Caki2 (cell line): Measurements from ENCODE around the gene CLASP1. TPM values are rescaled to one million over a fixed set of nuclear protein-coding genes. Genes with fewer than 3 reads are reported as not detected.
A peak's percentile ranks its signal among the peaks of the same experiment; 100 is the strongest.
"Not testable (repeated sequence)": the region's sequence is repeated elsewhere in the genome, so short reads cannot be mapped to it uniquely, and the experiment has no call there.

Experiments used
- DNase-seq: peaks from one replicate; pipeline ENCODE4 v3.0.0-alpha.2; 2015; ENCODE audit warnings: low read depth
- in situ Hi-C: cut with HindIII; loops from 2 replicates; pipeline ENCODE4 v1.10.0; 2016; ENCODE audit warnings: low sequenced_read_pairs, low pct_unique_long_range_greater_than_20kb, mixed read lengths
- total RNA-seq: library from RNA; depleted of rRNA; stranded (reverse); fragments of >200 nt; shearing (Covaris generic); gene quantifications from 2 replicates; pipeline ENCODE4 v1.2.3, GENCODE V29; 2014; ENCODE audit warnings: low replicate concordance; rRNA removed

The CLASP1 gene
- total RNA-seq = 9.5 and 21.0 TPM in 2 replicates

DNA sequence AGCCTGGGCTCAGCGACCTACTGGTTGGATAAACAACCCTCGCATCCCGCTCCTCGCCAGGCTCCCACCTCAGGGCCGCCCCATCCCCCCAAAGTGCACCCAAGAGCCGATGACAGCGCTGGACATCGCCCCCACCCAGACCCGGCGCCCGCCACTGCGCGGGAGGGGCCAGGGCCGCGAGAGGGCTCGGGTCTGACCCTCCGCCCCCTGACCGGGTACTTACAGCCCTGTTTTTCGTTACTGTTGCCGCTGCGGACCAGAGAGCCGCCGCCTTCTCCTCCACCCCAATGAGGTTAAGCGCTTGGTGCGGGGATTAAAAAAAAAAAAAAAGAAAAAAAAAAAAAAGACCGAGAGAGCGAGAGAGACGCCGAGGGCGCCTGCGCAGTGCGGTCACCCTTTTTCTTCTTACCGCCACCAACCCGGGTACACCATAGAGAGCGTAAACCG is at the start of gene CLASP1:
CLASP1 (minus strand) TSS at position 314 of the 447 bp plus-strand sequence. CDS start 43,567 bp downstream, outside the sequence.
- in situ Hi-C loops = no loop called here
- DNase-seq = no peak

DNA sequence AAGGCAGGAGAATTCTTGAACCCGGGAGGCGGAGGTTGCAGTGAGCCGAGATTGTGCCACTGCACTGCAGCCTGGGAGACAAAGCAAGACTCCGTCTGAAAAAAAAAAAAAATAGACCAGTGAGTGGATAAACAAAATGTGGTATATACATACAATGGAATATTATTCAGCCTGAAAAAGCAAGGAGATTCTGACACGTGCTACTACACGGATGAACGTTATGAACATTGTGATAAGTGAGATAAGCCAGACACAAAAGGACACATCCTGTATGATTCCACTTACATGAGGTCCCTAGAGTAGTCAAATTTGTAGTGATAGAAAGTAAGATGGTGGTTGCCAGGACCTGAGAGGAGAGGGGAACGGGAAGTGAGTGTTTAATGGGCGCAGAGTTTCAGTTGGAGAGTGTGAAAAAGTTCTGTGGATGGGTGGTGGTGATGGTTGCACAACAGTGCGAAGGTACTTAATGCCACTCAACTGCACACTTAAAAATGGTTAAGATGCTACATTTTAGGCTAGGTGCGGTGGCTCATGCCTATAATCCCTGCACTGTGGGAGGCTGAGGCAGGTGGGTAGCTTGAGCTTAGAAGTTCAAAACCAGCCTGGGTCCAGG is 49.2 kb upstream of the CLASP1 start:
- in situ Hi-C loops = no loop called here
- no peak for DNase-seq

DNA sequence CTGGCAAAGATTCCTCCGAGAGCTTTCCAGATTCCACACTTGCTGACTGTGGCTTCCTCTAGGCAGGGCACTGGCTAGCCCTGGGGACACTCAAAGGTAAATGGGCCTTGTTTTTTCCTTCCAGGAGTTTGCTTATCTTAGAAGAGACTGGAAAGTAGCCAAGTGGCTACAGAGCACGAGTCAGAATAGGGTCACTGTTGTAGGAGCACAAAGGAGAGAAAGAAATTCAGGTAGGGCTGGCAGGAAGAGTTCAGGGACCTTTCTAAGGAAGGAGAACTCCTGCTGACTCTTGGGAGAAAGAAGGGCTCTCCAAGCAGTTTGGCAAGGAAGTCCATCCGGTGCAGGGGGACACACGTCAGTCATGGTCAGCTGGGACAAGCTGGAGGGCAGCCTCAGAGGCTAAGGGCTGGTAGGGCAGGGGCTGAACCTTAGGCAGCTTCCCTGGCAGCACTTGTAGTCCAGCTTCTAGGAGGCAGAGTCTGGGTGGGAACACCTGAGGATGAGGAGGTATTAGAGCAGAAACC is 47.9 kb upstream of the CLASP1 start:
- peak; percentile 69 for DNase-seq
- in situ Hi-C loops = no loop called here

DNA sequence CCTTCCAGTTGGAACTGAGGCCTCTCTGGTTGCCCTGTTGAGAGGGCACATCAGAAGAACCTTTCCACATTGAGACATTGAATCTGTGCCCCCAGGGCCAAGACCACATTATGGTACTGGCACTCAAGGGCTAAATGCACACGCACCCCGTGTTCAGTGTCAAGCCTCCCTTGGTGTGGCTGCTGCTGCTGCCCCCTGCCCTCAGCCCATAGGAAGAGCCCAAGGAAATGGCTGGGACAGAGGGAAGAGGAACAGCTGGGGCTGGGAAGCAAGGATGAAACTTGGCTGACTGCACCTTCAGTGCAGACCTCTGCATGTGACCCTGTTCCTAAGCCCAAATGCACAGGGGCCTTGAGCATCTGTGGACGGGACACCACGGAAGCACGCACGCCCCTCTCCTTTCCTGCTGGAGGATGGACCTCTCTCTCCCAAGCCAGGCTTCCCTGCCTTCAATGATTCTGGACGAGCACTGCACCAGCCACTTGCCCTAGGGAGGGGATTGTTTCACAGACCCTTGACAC is 47.2 kb upstream of the CLASP1 start:
- in situ Hi-C loops = no loop called here
- DNase-seq = no peak

DNA sequence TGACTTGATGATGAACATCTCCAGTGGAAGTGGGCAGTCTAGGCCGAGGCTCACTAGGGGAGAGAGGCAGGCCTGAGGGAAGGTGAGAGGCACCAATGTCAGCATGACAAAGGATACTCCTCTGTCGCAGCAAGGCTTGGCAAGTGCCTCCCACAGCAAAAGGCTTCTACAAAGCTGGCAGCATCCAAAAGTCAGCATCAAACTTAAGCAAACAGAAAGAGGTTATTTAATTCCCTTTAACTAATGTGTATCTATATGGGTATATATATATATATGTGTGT is 45.8 kb upstream of the CLASP1 start:
- DNase-seq = no peak
- in situ Hi-C loops = no loop called here

DNA sequence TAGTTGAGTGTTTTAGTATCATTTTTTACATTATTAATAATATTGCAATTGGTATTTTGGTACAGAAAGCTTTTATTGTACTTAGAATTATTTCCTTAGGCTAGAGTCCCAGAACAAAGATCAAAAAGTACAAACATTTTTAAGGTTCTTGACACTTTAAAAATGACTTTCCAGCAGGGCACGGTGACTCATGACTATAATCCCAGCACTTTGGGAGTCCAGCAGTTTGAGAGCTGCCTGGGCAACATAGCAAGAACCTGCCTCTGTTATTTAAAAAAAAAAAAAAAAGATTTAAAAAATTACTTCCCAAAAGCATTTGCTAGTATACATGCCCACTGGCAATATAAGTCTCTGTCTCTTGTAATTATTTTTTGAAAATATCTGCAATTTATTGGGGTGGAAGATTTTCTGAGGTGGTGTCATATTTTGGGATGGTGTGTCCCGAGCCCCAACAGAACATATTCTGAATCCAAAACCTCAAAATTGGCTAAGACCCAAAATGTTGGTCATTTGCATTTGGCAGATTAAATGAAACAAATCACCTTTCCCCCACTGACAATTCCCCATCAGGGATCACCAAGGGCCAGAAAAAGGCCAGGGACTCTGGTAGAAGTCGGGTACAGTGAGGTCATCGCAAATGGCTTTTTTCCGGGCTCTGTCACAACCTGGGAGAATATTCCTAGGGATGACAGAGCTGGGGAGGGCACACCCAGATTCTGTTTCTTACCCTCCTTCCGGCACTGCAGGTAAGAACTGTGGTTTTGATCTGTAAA is 45.3 kb upstream of the CLASP1 start:
- DNase-seq = peak; percentile 35
- in situ Hi-C loops = no loop called here

DNA sequence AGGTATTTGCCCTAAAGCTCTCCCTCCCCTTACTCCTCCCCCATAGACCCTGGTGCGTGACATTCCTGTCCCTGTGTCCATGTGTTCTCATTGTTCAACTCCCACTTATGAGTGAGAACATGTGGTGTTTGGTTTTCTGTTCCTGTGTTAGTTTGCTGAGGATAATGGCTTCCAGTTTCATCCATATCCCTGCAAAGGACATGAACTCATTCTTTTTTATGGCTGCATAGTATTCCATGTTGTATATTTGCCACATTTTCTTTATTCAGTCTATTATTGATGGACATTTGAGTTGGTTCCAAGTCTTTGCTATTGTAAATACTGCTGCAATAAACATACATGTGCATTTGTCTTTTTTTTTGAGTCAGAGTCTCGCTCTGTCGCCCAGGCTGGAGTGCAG is 41.3 kb upstream of the CLASP1 start:
- in situ Hi-C loops, DNase-seq: not testable (repeated sequence)

DNA sequence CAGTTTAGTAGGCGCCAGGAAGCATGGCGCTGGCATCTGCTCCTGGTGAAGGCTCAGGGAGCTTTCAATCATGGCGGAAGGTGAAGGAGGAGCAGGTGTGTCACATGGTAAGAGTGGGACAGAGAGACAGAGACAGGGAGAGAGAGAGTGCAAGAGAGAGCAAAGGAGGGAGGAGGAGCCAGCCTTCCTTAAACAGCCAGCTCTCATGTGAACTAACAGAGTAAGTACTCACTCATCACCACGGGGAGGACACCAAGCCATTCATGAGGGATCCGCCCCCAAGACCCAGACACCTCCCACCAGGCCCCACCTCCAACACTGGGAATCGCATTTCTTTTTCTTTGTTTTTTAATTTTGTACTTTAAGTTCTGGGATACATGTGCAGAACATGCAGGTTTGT is 40.8 kb upstream of the CLASP1 start:
- no peak for DNase-seq
- in situ Hi-C loops = no loop called here

DNA sequence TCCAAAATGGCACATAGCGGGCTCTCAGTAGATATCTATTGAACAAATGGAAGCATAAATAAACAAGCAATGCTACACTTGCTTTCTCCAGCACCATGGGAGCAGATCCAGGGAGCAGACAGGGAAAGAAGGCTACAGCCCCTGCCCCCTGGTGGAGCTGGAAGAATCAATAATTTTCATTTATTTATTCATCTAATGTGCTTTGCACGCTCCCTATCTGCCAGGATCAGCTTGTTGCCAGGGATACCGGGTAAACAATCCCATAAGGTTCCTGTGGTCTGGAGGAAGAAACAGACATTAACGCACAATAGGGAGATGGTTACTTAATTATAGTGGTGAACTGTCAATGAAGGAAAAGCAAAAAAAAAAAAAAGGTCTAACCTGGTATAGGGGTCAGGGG is 40.1 kb upstream of the CLASP1 start:
- in situ Hi-C loops = no loop called here
- peak; percentile 46 for DNase-seq

DNA sequence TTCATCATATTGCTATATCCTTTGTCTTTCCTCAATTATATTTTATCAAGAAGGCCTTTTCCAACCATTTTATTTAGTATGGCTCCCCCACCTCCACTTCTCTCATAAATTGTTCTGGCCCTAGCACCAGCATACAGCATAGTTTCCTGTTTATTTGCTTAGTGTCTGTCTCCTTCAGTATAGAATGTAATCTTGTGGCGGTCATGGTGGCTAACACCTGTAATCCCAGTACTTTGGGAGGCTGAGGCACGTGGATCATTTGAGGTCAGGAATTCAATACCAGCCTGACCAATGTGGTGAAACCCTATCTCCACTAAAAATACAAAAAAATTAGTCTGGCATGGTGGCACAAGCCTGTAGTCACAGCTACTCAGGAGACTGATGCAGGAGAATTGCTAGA is 39.6 kb upstream of the CLASP1 start:
- DNase-seq = no peak
- in situ Hi-C loops = no loop called here

DNA sequence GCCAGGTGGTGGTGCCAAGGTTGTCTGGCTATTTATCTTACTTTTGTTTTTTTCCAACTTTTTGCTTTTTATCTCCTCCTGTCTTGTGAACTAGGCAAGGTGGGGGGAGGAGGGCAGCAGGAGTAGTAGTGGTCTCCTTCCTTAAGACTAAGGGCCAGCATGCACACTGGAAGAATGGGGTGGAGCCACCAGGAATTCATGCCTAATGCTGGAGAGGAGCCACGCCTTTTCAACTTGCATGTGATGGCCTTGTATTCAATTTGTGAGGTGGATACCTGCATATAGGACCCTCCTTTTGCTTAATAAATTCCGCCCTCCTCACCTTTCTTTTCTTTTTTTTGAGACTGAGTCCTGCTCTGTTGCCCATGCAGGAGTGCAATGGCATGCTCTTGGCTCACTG is 37.6 kb upstream of the CLASP1 start:
- no peak for DNase-seq
- in situ Hi-C loops = no loop called here

DNA sequence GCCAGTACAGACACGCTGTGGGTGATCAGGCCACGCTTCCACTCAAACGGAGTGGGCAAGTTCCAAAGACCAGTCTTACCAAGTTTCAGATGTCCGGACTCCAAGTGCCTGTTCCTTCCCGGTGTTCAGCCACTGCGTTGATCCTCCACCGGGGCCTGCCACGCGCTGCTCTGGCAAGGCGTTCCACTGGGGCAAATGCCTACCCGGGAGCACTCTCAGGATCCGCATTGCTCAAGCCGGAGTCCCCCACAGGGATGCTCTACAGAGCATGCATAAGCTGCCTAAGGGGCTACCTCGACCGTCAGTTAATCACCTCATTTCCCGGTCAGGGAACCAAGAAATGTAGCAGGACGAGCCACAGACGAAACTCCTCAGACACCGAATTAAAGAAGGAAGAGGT is 37.0 kb upstream of the CLASP1 start:
- in situ Hi-C loops = no loop called here
- no peak for DNase-seq

DNA sequence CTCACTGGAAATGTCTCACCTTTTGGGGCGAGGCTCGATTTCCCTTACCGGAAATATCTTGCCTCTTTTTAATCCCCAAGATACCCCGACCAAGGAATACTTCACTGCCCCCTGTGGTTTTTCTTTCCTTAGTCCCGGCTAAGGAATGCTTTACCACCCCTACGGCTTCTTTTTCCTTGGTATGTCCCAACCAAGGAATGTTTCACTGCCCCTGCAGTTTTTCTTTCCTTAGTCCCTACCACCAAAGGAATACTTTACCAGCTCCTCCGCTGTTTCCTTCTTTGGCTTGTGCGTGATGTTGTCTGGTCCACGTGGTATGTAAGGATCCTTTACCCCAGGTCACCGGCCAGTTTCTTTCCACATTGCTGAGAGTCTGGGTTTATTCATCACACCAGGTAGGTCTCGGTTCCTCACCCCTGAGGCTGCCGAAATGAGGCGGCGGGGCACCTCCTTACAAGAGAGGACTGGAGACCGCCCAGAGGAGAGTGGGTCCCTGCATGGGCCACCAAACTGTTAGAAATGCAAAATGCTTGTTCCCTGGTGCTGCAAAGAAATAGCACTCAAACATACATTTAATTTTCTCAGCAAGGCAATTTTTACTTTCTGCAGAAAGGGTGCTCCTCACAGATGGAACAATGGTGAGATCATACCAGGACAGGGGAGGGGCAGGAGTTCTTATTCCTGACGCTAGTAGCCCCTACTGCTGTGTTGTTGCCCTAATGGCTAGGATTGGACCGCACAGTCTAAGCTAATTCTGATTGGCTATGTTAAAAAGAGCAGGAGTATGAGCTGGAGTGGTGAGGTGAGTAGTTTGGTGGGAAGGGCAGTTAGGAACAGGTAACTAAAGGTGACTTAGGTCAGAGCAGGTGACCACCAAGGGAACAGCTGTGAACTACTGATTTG is 33.4 kb upstream of the CLASP1 start:
- DNase-seq = no peak
- in situ Hi-C loops = no loop called here

DNA sequence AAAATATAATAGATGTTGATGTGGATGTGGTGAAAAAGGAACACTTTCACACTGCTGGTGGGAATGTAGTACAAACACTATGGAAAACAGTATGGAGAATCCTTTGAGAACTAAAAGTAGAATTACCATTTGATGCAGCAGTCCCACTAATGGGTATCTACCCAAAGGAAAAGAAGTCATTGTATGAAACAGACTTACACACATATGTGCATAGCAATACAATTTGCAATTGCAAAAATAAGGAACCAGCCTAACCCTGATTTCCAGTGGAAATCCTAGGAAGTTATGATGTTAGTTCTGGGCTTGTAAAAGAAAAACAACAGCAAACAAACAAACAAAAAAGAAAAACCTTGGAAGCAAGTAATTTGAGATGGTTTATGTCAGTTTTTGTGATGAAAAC is 28.6 kb upstream of the CLASP1 start:
- DNase-seq = no peak
- in situ Hi-C loops = no loop called here

DNA sequence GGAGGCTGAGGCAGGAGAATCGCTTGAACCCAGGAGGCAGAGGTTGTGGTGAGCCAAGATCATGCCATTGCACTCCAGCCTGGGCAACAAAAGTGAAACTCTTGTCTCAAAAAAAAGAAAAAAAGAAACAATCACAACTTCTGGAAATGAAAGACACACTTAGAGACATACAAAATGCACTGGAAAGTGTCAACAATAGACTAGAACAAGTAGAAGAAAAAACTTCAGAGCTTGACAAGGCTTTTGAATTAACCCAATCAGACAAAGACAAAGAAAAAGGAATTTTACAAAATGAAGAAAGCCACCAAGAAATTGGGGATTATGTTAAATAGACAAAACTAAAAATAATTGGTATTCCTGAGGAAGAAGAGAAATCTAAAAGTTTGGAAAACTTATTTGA is 22.4 kb upstream of the CLASP1 start:
- DNase-seq, in situ Hi-C loops: not testable (repeated sequence)

DNA sequence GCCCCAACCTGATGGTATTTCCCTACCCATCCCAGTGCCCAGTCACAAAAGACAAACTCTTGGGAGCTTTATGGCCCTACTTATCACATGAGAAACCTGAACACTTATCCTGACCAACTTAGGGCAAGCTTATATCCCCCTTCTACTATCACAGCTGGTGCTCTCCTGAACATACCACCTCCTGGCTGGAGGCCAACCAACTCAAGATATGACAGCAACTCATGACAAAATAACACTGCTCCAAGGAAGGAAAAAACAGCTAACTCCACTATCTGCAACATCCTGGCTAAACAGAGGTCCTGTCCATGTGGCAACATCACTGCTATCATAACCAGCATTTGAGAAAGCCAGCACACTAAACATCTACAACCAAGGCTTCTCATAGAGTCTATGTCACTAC is 20.9 kb upstream of the CLASP1 start:
- no peak for DNase-seq
- in situ Hi-C loops = no loop called here

DNA sequence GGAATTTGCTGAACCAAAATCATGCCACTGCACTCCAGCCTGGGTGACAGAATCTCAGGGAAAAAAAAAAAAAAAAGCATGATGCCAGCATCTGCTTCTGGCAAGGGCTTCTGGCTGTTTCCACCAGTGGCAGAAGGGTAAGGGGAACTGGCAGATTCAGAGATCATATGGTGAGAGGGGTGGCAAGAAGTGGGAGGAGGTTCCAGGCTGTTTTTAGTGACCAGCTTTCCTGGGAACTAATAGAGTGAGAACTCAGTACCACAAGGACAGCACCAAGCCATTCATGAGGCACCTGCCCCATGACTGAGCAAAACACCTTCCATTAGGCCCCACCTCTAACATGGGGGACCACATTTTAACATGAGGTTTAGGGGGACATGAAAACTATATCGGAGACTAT is 18.4 kb upstream of the CLASP1 start:
- no peak for DNase-seq
- in situ Hi-C loops = no loop called here

DNA sequence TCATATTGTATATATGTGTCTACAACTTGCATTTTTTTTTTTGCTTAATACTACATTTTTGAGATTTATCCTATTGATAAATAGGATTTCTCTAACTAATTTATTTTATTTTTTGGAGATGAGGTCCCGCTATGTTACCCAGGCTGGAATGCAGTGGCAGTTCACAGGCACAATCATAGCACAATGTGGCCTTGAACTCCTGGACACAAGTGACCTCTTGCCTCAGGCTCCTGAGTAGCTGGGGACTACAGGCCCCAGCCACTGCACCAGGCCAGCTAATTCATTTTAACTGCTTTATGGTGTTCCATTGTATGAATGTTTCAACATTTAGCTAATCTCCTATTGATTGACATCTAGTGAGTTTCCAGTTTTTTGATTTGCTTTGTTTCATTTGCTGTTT is 16.8 kb upstream of the CLASP1 start:
- in situ Hi-C loops = no loop called here
- no peak for DNase-seq

DNA sequence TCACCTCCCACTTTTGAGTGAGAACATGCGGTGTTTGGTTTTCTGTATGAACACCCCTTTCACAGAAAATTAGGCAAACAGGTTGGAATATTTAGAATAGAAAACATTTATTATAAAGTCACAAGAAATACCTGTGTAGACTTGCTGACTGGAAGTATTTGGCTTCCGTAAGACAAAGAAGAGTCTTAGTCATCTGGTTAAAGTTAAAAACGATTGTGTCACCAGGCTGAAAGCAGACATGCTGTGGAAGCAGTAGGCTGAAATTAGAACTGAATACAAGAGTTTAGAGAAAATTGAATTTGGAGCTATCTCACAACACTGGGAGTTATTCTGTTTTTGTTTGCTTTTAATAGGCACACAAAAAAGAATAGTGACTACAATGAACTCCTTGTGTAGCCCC is 16.2 kb upstream of the CLASP1 start:
- no peak for DNase-seq
- in situ Hi-C loops = no loop called here
